NCI-H2227 (cell line): ENCODE results near the gene ERMAP.
A peak's percentile ranks its signal among the peaks of the same experiment; 100 is the strongest.
"Not testable (repeated sequence)": the region's sequence is repeated elsewhere in the genome, so short reads cannot be mapped to it uniquely, and the experiment has no call there.

Source experiments
- DNase-seq: peaks from one replicate; lab custom pipeline; 2025; ENCODE audit not compliant: unreplicated experiment; lab: John Stamatoyannopoulos, UW

The ERMAP gene

GRCh38 chr1:42869751-42870150 lies 52.8 kb downstream of the ERMAP start:
- DNase-seq, result not testable (repeated sequence)

GRCh38 chr1:42873108-42873507 lies 56.2 kb downstream of the ERMAP start:
- DNase-seq, result not testable (repeated sequence)

GRCh38 chr1:42873670-42874069 lies 56.7 kb downstream of the ERMAP start:
- no peak for DNase-seq

- DNase-seq, result no peak
Measured at GRCh38 chr1:42876009-42876408, 59.1 kb downstream of the ERMAP start.

- peak; percentile 37 for DNase-seq
Measured at GRCh38 chr1:42877380-42877779, 60.5 kb downstream of the ERMAP start.

- DNase-seq, result no peak
Measured at GRCh38 chr1:42880384-42880783, 63.5 kb downstream of the ERMAP start.

- no peak for DNase-seq
Measured at GRCh38 chr1:42886046-42886739, 69.3 kb downstream of the ERMAP start.

- DNase-seq, result no peak
Measured at GRCh38 chr1:42886800-42887199, 69.9 kb downstream of the ERMAP start.

GRCh38 chr1:42887366-42887765 lies 70.4 kb downstream of the ERMAP start:
- DNase-seq, result no peak

- no peak for DNase-seq
Measured at GRCh38 chr1:42888013-42888633, 71.2 kb downstream of the ERMAP start.

GRCh38 chr1:42889264-42889663 lies 72.3 kb downstream of the ERMAP start:
- DNase-seq, result no peak

- peak; percentile 12 for DNase-seq
Measured at GRCh38 chr1:42891465-42892138, 74.7 kb downstream of the ERMAP start.
